GM19238 (cell line): Measurements from ENCODE around the gene PEX14.

Source experiments
- DNase-seq: peaks from one replicate; pipeline ENCODE4 v3.0.0; 2011; ENCODE audit warnings: low spot score; ENCODE audit not compliant: insufficient read length

PEX14 gene

GRCh38 chr1:10646347-10646861 lies 171.7 kb downstream of the PEX14 start:
- no peak for DNase-seq

DNA sequence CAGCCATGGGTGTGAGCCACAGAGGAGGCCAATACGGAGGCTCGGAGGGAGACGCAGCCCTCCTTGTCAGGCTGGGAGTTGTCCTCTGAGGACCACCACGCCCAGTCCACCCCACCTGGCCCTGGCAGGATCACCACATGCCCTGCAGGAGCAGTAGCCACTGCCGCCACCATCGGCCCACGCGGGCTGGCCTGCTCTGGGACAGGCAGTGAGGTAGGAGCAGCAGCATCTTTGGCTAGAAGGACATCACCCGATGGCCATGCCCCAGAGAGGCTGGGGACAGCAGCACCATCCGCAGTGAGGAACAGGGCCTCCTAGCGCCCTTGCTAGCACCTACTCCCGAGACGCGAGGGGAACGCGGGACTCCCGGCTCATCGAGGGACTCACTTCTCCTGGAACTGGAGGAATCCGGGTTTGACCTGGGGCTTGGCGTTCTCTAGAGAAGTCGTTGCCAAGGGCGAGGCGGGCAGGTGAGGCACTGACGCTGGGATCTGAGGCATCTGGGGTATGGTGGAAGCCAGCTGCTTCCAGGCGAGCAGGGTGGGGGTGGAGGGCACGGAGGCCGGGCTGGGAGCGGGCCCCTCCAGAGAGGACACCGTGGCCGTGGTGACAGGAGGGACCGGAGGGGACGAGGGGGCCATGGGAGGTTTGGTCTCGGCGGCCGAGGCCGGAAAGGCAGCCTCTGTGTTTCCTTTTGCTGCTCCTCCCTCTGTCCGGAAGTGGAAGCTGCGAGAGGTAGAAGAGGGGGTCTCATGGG lies 172.8 kb downstream of the PEX14 start:
- no peak for DNase-seq

- DNase-seq: no peak
Observed at GRCh38 chr1:10648689-10649516, 174.2 kb downstream of the PEX14 start.

GRCh38 chr1:10649517-10650201 lies 174.9 kb downstream of the PEX14 start:
- DNase-seq: no peak

GRCh38 chr1:10650556-10651388 lies 176.0 kb downstream of the PEX14 start:
- DNase-seq: no peak

DNA sequence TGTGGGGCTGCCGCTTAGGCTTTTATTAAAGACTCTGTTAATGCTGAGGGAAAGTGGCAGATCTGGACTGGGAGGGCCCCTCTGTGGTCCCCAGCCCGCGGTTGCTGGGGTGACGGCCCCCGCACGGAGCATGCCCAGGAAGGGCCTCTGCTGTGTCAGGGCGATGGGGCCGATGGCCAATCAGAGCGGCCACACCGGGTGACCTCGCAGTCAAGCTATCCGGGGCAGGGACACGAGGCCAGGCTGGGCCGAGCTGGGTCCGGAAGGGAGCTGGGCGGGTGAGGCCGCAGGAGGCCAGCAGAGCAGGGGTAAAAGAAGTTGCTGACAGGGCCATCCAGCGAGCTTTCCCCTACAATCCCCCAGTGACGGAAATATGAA lies 176.6 kb downstream of the PEX14 start:
- no peak for DNase-seq

DNA sequence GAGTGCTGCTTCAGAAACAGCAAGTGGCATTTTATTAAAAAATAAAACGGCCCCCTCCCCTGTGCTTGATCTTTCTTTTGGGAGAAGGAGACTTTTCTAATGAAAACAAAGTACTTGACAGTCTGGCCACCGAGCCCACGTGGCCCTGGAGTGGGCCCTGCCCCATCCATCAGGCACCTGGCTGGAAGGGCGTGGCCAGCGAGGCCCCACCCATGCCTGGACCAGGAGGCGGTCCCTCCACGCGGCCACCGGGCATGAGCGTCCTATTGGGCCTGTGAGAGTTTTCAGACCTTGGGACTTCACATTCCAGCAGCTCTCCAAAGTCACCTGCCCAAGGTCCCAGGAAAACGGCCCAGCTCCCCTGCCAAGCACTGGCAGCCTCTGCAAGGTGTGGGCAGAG lies 177.0 kb downstream of the PEX14 start:
- DNase-seq: no peak

DNA sequence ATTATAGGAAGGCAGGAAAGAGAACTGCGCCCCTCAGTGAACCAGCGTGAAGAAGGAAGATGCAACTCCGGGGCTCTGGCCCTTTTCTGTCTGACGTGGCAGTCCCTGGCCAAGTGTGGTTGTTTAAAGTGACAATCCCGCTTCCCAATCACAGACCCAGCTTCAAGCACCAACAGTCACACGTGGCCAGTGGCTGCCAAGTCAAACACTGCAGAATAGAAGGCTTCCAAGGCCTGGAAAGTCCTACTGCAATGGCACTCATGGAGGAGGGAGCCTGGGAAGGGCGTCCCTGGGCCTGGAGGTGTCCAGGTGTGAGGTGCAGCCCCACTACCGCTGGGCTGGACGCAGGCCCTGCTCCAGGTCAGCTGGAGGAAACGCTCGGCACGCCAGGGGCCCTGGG lies 177.9 kb downstream of the PEX14 start:
- DNase-seq: no peak

GRCh38 chr1:10653370-10654125 lies 178.8 kb downstream of the PEX14 start:
- DNase-seq: no peak

- DNase-seq: no peak
Observed at GRCh38 chr1:10655002-10655401, 180.3 kb downstream of the PEX14 start.

DNA sequence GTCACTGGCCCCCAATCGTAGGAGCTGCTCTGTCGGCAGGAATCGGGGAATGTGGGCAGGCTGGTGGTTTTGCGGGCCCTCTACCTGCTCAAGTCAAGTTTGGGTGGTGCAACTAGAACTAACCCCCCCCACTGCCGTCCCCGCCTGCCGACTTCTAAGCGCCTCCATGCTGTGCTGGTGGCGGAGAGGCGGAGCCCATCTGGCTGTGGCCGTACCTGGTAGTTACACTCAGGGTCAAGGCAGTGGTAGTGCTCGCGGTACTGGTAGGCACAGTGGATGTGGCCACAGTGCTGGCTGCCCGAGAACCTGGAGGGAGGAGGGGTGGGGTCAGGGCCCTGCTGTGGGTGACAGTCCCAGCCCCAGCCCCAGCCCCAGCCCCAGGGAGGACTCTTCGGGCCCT lies 181.7 kb downstream of the PEX14 start:
- DNase-seq: no peak

DNA sequence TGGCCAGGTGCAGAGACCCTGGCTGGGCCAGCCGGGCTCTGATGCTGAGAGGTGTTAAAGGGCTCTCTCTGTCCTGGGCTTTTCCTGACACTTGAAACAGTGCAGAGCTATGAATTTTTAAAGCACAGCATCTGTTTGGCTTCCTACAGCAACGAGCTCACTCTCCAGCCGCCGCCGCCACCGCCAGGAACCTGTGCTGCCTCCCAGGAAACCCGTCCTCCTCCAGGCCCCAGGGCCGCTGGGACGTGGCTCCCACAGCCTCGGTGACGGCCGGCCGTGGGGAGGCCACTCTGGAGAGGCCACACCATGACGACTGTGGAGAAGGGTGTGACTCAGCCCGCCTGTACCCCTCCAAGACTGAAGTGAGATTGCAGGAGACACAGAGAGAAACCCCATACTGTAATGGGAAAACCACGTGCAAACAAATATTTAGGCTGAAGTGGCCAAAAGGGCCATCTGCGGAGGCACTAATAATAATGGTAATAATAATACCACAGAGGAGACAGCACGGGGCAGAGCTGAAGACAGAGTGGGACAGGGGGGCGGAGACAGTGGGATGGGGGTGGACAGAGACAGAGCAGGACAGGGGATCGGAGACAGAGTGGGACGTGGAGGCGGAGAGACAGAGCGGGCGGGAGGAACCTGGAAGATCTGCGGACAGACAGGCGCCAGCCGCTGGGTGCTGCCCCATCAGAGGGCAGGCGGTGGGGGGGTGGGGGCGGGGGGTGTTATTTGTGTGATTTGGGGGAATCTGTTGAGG lies 182.5 kb downstream of the PEX14 start:
- no peak for DNase-seq

DNA sequence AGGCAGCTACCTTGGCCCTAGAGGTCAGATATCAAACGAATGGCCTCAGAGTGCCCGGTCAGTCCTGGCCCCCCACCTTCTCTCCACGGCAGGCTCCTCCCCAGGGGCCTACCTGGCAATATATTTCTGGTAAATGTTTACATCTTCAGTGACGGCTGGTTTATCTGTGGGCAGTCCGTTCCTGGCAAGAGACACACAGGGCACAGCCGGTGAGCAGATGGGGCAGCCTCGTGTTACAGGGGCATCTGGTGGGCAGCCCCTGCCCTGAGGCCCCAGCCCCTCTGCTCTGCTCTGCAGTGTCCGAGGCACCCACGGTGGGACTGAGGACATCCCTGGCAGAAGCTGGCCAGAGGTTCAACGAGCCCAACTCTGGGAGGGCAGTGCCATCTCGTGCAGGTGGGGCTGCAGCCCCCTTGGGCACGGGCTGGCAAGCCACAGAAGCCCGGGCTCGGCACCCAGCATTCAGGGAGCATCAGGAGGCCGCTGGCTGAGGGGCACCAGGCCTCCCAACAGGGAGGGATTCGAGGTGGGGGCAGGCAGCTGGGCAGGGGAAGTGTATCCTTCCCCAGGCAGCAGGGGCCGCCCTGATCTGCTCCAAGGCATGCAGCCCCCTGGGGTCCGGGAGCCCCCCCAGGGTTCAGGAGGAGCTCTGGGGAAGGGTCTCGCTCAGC lies 183.8 kb downstream of the PEX14 start:
- no peak for DNase-seq

DNA sequence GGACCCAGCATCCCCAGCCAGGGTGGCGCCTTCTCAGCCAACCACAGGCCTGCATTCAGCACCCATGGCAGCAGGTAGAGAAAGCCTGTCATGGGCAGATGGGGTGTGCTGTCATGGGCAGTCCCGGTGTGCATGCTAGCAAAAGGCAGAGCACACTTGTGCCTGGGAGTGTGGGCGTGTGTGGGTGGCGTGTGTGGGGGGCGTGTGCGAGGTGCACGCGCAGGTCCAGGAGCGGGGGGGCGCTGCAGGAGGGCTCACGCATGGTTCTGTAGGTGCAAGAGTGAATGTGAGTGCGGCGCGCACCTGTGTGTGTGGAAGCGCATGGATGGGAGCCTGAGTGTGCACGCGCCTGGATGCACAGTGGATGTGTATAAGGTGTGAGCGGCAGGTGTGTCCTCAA lies 184.5 kb downstream of the PEX14 start:
- no peak for DNase-seq

DNA sequence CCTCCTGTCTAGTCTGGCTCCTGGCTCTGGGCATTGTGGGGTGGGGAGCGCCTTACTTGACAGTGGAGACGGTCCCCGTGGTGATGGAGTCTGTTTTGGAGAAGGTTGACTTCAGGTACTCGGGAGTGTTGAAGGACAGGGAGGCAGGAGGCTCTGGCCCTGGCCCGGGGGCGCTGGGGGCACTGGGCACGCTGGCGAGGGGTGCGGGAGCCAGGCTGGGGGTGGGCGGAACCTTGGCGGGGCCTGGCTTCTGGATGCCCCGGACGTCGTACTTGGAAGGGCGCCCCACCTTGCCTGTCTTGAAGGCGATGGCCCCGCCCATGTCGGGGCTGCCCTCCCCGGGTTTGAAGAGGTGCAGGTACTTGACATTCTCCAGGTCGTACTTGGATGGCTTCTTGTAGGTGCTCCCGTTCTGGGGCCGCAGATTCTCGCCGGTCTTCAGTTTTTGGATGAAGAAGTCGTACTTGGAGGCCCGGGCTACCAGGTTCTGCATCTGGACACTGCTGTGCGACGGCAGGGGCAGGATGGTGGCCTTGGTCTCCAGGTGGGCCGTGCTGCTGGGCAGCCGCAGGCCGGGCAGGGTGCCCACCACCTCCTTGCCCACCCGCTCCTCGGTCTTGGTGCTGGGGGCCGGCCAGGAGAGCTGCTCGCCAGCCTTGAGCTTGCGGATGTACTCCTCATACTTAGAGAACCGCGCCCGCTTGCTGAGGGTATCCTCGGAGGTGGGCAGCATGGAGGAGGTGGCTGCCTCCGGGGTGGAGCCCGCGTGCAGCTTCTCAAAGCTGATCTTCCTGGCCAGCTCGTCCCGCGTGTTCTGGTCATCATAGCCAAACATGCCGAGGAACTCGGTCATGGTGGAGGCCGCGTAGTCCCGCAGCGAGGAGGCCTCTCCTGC lies 185.1 kb downstream of the PEX14 start:
- no peak for DNase-seq

DNA sequence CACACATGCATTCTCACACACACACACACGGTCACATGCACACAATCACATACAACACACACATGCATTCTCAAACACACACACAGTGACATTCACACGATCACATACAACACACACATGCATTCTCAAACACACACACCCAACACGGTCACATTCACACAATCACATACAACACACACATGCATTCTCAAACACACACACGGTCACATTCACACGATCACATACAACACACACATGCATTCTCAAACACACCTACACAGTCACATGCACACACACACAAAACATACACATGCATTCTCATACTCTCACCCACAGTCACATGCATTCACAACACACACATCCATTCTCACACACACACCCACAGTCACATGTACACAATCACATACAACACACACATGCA lies 186.7 kb downstream of the PEX14 start:
- no peak for DNase-seq

DNA sequence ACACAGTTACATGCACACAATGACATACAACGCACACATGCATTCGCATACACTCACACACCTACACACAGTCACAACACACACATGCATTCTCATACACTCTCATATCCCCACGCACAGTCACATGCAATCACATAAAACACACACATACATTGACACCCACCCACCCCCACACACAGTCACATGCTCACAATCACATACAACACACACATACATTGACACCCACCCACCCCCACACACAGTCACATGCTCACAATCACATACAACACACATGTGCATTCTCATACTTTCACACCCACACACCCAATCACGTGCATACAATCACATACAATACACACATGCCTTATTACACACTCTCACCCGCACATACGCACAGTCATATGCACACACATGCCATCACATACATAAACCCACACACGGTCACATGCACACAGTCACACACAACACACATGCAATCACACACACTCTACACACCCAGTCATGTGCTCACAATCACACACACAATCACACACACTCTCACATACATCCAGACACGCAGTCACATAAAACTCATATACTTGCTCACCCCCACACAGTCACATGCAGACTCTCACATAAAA lies 187.4 kb downstream of the PEX14 start:
- no peak for DNase-seq
